Sigmoid colon (tissue), 3 donors: ENCODE data around the gene LTF.

ENCODE experiments used
- CTCF ChIP-seq, 4 experiments: fragments of 450-650 bp in 3 of 4; fragments of 200-600 bp in 1 of 4; IDR thresholded peaks; one replicate each; pipeline ENCODE4 v1.5.1; 2016 to 2019; ENCODE audit warnings: antibody characterized with exemption in 4 of 4, mild to moderate bottlenecking in 3 of 4, moderate library complexity in 2 of 4
- POLR2A ChIP-seq, 2 donors: fragments of 450-650 bp; IDR thresholded peaks; one replicate each; pipeline ENCODE4 v1.6.1; 2016; ENCODE audit warnings: antibody characterized with exemption in 2 of 2, mild to moderate bottlenecking in 2 of 2, moderate library complexity in 2 of 2

GRCh38 chr3:46484911-46485778 is 20.4 kb upstream of the LTF start:
- TF ChIP-seq POLR2A (IDR thresholded peaks at IDR 0.05) (no peak), CTCF (IDR thresholded peaks at IDR 0.05) (no peak)
